Dendritic cell treated with granulocyte-macrophage colony-stimulating factor and Interleukin-4, amounts not matched to agents 40 ng/mL and 50 ng/mL, for 4 days (primary cell): Measurements from ENCODE around the gene ACP4.

Experiments used
- H3K27ac Mint-ChIP-seq: one replicate; pipeline ENCODE4 v1.8.0; 2022; ENCODE audit warnings: mild to moderate bottlenecking, mixed read lengths
- H3K27me3 Mint-ChIP-seq: one replicate; pipeline ENCODE4 v1.8.0; 2022; ENCODE audit warnings: mild to moderate bottlenecking, mixed read lengths
- H3K36me3 Mint-ChIP-seq: one replicate; pipeline ENCODE4 v1.8.0; 2022; ENCODE audit warnings: low read depth, mixed read lengths
- H3K4me1 Mint-ChIP-seq: one replicate; pipeline ENCODE4 v1.8.0; 2022; ENCODE audit warnings: low read depth, mixed read lengths
- H3K4me3 Mint-ChIP-seq: one replicate; pipeline ENCODE4 v1.8.0; 2022; ENCODE audit warnings: mild to moderate bottlenecking, moderate library complexity, mixed read lengths
- H3K9me3 Mint-ChIP-seq: one replicate; pipeline ENCODE4 v1.8.0; 2022; ENCODE audit warnings: mixed read lengths
- intact Hi-C: fragments of 100-400 bp; cut with micrococcal nuclease; formaldehyde crosslinking; loops from one replicate; pipeline ENCODE4 v1.15.0; 2022

Gene ACP4

DNA sequence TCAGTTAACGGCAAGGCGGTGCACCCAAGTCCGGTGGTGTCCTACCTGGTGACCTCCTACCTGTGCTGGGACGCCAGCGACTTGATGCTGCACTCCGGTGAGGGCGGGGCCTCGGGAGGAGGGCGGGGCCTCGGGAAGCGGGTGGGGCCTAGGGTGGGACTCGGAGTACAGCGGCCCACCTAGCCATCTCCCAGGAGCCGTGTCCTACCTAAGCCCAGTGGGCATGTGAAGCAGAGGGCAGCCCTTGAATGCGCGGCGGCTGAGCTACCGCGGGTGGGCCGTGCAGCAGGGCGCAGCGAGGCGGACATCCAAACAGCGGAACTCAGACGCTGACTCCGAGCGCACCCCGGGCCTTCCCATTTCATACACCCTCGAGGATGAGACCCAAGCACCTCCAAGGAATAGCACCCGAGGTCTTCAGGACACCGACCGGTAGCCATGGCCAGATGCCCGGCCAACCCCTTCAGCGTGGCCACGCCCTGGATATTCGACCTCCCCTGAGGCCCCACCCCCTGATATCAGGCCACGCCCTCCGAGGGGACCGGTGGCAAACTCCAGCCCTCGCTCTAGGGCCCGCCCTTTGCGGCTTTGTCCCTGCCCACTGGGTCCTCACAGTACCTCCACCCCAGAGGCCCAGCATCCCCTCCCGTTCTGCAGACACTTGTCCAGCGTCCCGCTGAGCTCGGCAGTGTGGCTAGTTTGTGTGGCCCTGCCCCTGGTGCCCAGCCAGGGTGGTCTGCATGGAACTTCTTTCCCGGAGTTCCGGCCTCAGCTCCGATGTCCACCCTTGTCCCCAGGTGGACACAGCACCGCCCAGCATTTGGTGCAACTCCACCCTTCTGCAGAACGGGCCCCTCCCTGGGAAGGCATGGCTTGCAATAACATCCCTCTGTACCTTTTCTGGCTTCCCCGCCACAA, 28.0 kb downstream of the ACP4 start:
- peak overlapping the region; percentile 69 for H3K4me3 Mint-ChIP-seq
- H3K4me1 Mint-ChIP-seq, result peaks cover 30% of the 10 kb centered on the region
- intact Hi-C loops, result no loop called here
- peaks cover 86% of the 10 kb centered on the region for H3K27me3 Mint-ChIP-seq
- H3K27ac Mint-ChIP-seq, result no peak overlapping the region
- no peaks in the 10 kb centered on the region for H3K9me3 Mint-ChIP-seq
- no peaks in the 10 kb centered on the region for H3K36me3 Mint-ChIP-seq

- Mint-ChIP-seq H3K27me3 (peaks cover 92% of the 10 kb centered on the region), H3K4me1 (peaks cover 30% of the 10 kb centered on the region), H3K36me3 (no peaks in the 10 kb centered on the region), H3K9me3 (no peaks in the 10 kb centered on the region), H3K4me3 (no peak overlapping the region), H3K27ac (no peak overlapping the region)
- intact Hi-C loops, result no loop called here
Measured at GRCh38 chr19:50818859-50819472, 28.8 kb downstream of the ACP4 start.

DNA sequence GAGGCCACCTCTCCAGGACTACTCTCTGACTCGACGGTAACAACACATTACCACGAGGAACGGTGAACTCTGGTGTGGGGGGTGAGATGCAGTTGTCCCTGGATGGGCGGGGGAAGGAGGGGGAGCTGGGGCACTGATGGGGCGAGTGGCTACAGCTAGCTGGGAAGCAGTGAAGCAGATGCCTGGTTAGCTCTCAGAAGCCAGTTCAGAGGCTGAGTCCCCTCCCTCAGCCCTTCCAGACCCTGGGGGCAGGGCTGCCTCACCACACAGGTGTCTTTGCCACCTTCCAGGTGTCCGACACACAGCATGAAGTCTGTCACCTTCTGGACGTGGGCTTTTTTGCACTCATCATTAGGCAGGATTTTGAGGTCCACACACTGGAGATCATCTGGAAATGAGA, 29.4 kb downstream of the ACP4 start:
- peaks cover 90% of the 10 kb centered on the region for H3K27me3 Mint-ChIP-seq
- H3K4me3 Mint-ChIP-seq, result no peak overlapping the region
- intact Hi-C loops, result no loop called here
- H3K9me3 Mint-ChIP-seq, result no peaks in the 10 kb centered on the region
- peaks cover 30% of the 10 kb centered on the region for H3K4me1 Mint-ChIP-seq
- H3K27ac Mint-ChIP-seq, result no peak overlapping the region
- H3K36me3 Mint-ChIP-seq, result no peaks in the 10 kb centered on the region

GRCh38 chr19:50820086-50820485, 29.9 kb downstream of the ACP4 start:
- peak overlapping the region; percentile 54 for H3K4me3 Mint-ChIP-seq
- peaks cover 30% of the 10 kb centered on the region for H3K4me1 Mint-ChIP-seq
- H3K27me3 Mint-ChIP-seq, result peaks cover 85% of the 10 kb centered on the region
- H3K9me3 Mint-ChIP-seq, result no peaks in the 10 kb centered on the region
- peak overlapping the region; percentile 56 for H3K27ac Mint-ChIP-seq
- intact Hi-C loops, result no loop called here
- no peaks in the 10 kb centered on the region for H3K36me3 Mint-ChIP-seq

DNA sequence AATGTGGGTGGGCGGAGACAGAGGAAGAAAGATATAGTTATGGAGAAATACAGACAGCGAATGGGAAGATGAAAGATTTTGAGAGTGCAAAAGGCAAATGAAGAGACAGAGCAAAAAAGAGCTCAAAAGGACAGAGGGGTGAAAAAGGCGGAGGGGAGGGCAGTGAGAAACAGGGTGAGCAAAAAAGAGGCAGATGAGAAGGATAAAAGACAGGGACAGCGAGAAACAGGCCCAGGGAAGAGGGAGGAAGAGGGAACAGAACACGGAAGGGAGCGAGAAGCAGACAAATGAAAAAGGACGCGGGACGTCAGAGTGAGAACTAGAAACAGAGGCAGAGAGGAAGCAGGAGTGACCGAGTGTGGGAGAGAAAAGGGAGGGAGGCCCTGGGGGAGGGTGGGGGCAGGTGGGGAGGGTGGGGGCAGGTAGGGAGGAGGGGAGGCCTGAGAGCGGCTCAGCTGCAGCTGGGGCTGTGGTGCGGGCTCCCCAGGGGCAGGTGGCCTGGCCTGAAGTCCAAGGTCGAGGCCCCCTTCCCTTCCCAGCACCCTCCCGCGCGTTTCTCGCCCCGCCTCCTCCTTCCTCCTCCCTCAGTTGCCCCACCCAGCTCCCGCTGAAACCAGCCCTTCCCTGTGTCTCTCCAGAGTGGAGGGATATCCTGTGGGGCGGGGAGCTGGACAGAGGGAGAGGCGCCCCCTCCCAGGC, 30.5 kb downstream of the ACP4 start:
- H3K27me3 Mint-ChIP-seq, result peaks cover 80% of the 10 kb centered on the region
- peaks cover 30% of the 10 kb centered on the region for H3K4me1 Mint-ChIP-seq
- peak overlapping the region; percentile 56 for H3K27ac Mint-ChIP-seq
- no peaks in the 10 kb centered on the region for H3K9me3 Mint-ChIP-seq
- intact Hi-C loops, result no loop called here
- no peaks in the 10 kb centered on the region for H3K36me3 Mint-ChIP-seq
- peak overlapping the region; percentile 54 for H3K4me3 Mint-ChIP-seq

- peaks cover 30% of the 10 kb centered on the region for H3K4me1 Mint-ChIP-seq
- H3K27ac Mint-ChIP-seq, result peak overlapping the region; percentile 56
- peak overlapping the region; percentile 25 for H3K4me3 Mint-ChIP-seq
- no peaks in the 10 kb centered on the region for H3K36me3 Mint-ChIP-seq
- no peaks in the 10 kb centered on the region for H3K9me3 Mint-ChIP-seq
- intact Hi-C loops, result no loop called here
- H3K27me3 Mint-ChIP-seq, result peaks cover 80% of the 10 kb centered on the region
Measured at GRCh38 chr19:50821248-50821612, 31.0 kb downstream of the ACP4 start.

DNA sequence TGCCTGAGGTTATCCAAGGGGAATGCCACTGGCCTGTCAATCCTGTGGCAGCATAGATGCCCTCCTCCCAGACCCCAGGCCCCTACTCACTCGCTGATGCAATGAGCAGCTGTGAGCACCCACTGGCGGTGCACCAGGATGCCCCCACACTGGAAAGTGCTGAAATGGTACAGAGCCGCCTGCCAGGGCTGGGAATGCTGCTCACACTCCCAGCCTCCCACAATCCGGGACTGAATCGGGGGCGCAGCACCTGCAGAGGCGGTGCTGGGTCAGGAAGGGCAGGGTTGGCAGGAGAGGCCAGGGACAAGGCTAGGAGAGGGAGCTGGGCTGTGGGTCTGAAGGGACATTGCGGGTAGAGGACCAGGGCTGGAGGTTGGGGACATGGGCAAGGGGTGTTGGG, 31.4 kb downstream of the ACP4 start:
- Mint-ChIP-seq H3K36me3 (no peaks in the 10 kb centered on the region), H3K27ac (no peak overlapping the region), H3K4me1 (peaks cover 30% of the 10 kb centered on the region), H3K27me3 (peaks cover 79% of the 10 kb centered on the region), H3K9me3 (no peaks in the 10 kb centered on the region), H3K4me3 (no peak overlapping the region)
- intact Hi-C loops, result no loop called here

GRCh38 chr19:50822661-50823208, 32.5 kb downstream of the ACP4 start:
- Mint-ChIP-seq H3K4me3 (no peak overlapping the region), H3K36me3 (no peaks in the 10 kb centered on the region), H3K27me3 (peaks cover 77% of the 10 kb centered on the region), H3K27ac (no peak overlapping the region), H3K4me1 (peaks cover 30% of the 10 kb centered on the region), H3K9me3 (no peaks in the 10 kb centered on the region)
- intact Hi-C loops, result no loop called here

- Mint-ChIP-seq H3K27ac (no peak within 1 kb of the TSS), H3K4me3 (no peak within 1 kb of the TSS), H3K36me3 (no peaks in the 10 kb centered on the region), H3K9me3 (no peaks in the 10 kb centered on the region), H3K4me1 (peaks cover 24% of the 10 kb centered on the region), H3K27me3 (peaks cover 73% of the 10 kb centered on the region)
- intact Hi-C loops, result no loop called here
Measured at GRCh38 chr19:50823389-50824042, 33.3 kb downstream of the ACP4 start, which contains the start of gene KLK1. Gene KLK1, minus strand, starts transcription at chr19:50823787. Its CDS starts 39 bp downstream, at chr19:50823748.

- no peaks in the 10 kb centered on the region for H3K36me3 Mint-ChIP-seq
- intact Hi-C loops, result no loop called here
- H3K27me3 Mint-ChIP-seq, result peaks cover 52% of the 10 kb centered on the region
- no peak overlapping the region for H3K27ac Mint-ChIP-seq
- H3K4me1 Mint-ChIP-seq, result no peaks in the 10 kb centered on the region
- no peaks in the 10 kb centered on the region for H3K9me3 Mint-ChIP-seq
- H3K4me3 Mint-ChIP-seq, result no peak overlapping the region
Measured at GRCh38 chr19:50826492-50827240, 36.5 kb downstream of the ACP4 start.

- peaks cover 48% of the 10 kb centered on the region for H3K27me3 Mint-ChIP-seq
- H3K36me3 Mint-ChIP-seq, result no peaks in the 10 kb centered on the region
- H3K4me3 Mint-ChIP-seq, result no peak overlapping the region
- H3K27ac Mint-ChIP-seq, result no peak overlapping the region
- H3K9me3 Mint-ChIP-seq, result no peaks in the 10 kb centered on the region
- no peaks in the 10 kb centered on the region for H3K4me1 Mint-ChIP-seq
- intact Hi-C loops, result no loop called here
Measured at GRCh38 chr19:50827476-50827875, 37.3 kb downstream of the ACP4 start.

DNA sequence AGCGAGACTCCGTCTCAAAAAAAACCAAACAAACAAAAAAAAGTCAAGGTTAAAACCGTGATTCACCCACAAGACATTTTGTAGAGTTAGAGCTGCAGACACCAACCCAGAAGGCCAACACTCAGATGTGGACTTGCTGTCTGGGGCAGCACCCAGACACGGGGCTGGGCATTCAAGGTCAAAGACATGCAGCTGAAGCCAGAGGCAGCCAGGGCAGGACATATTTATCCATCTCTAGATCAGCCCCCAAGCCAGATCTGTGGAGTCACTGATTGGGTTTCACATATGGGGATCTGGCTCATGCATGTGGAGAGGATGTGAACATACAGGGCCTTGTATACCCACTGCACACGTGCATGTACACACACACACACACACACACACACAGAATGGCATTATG, 39.6 kb downstream of the ACP4 start:
- no peak overlapping the region for H3K27ac Mint-ChIP-seq
- no peaks in the 10 kb centered on the region for H3K36me3 Mint-ChIP-seq
- no peaks in the 10 kb centered on the region for H3K9me3 Mint-ChIP-seq
- peaks cover 49% of the 10 kb centered on the region for H3K27me3 Mint-ChIP-seq
- no peaks in the 10 kb centered on the region for H3K4me1 Mint-ChIP-seq
- intact Hi-C loops, result no loop called here
- H3K4me3 Mint-ChIP-seq, result no peak overlapping the region
